Left hindlimb (tissue), 1 donor: ENCODE measurements around the gene GGACT.
"Not testable (repeated sequence)": the region's sequence is repeated elsewhere in the genome, so short reads cannot be mapped to it uniquely, and the experiment has no call there.

Source experiments
- DNase-seq: peaks from one replicate; pipeline ENCODE4 v3.0.0-alpha.2; 2018

GGACT gene

DNA sequence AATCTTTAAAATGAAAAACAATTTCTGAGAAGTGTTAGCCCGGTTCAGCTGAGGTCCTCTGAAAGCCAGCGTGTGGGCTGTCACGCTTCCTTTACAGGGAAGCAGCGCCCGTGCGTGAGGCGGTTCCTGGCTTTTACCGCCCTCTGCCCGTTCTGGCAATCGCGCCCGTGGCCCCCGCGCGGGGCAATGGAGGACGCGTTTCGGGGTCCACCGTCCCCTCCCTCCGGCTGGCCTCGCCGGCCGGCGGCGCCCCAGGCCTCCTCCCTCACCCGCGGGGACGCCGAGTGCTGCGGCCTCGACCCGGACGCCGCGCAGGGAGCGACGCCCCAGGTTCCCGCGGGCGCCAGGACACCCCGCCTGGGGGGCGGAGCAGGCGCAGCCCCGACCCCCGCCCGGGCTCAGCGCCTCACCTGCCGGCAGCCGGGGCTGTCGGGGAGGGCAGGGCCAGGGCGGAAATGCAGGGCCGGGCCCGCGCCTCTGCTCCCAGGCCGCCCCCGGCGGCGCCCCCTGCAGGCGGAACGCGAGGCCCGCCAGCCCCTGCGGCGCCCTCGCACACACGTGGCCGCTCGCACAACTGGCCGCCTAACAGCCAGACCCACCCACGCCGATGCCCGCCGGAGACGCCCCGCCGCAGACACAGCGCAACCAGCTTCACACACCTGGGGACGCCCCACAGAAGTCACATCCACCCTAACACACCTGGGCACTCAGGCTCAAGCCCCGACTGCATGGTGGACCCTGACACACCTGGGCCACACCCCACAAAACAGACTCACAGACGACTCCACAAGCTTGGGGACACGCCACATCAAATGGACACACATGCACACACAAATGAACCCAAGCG lies at the start of gene GGACT:
Gene GGACT, minus strand, starts transcription at position 459 of the 847 bp plus-strand sequence. CDS start 56,198 bp downstream, outside the sequence.
- DNase-seq, result peak; percentile 77

DNA sequence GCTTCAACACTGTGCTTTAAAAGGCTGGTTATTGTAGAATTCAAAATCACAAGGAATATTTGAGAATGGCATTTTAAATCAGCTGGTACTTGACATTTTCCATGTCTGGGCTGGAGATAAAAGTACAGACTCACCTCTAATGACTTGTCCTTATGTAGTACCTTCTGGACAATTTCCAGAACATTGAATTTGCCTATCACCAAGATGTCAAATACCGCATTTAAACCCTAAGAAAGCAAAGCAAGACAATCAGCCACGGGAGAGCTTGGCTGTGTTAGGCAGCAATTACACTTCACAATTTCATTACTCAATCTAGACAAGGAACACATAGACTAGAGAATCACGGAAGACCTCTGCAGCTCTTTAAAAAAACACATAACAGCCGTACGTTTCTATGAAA lies 49.2 kb upstream of the GGACT start:
- no peak for DNase-seq

DNA sequence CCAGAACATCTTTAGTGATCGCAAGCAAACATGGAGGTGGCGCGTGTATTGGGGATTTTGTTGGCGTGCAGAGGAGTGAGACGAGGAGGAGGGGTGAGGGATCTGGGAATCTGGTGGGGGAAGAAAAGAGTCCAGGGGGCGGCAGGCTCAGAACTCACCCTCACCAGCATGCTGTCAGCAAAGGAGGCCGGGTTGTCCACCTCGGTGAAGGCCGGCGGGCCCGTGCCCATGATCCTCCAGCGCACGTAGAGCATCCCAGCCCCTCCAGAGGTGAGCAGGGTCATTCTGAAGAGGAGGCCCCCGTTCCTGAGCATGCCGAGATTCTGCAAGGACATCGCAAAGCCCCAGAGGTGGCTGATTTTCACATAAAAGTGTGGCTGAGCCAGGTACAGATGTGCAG lies 48.8 kb upstream of the GGACT start:
- DNase-seq, result no peak

- DNase-seq, result no peak
Measured at GRCh38 chr13:100636441-100636840, 47.9 kb upstream of the GGACT start.

DNA sequence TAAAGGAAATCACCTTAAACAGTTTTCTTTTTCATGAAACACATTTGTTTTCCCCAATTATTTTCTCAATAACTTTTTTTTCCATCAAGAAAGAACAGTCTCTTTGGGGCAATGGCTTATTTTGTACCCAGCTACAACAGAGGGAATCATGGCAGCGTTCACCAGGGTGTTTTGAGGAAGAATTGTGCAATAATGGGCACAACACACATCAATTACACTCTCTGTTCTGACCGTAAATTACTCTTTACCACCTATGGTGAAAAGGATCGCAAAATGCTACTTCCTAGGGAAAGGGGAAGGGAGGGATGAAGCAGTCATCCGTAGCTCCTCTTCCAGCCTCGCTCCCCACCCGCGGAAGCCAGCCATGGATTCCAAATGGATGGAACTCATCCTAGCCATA lies 47.4 kb upstream of the GGACT start:
- DNase-seq, result no peak

GRCh38 chr13:100634696-100635095 lies 46.1 kb upstream of the GGACT start:
- no peak for DNase-seq

GRCh38 chr13:100633461-100633860 lies 44.9 kb upstream of the GGACT start:
- no peak for DNase-seq

GRCh38 chr13:100630555-100630954 lies 42.0 kb upstream of the GGACT start:
- DNase-seq, result no peak

DNA sequence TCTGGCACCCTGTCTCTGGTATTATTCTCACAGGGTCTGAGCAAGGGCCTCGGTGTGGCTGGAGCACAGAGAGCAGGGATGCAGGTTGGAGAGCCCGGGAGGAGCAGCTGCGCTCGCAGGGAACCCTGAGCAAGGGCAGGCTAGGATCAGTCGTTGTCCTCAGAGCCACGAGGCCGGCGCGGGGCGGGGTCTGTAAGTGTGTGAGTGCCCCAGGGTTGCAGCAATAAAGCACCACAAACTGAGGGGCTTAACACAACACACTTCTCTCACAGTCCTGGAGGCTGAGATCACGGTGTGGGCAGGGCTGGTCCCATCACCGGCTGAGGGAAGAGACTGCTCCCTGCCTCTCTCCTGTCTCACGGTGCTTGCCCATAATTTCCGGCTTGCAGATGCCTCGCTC lies 38.5 kb upstream of the GGACT start:
- DNase-seq, result no peak

- DNase-seq, result no peak
Measured at GRCh38 chr13:100625447-100625846, 36.9 kb upstream of the GGACT start.

GRCh38 chr13:100620792-100621191 lies 32.2 kb upstream of the GGACT start:
- no peak for DNase-seq

DNA sequence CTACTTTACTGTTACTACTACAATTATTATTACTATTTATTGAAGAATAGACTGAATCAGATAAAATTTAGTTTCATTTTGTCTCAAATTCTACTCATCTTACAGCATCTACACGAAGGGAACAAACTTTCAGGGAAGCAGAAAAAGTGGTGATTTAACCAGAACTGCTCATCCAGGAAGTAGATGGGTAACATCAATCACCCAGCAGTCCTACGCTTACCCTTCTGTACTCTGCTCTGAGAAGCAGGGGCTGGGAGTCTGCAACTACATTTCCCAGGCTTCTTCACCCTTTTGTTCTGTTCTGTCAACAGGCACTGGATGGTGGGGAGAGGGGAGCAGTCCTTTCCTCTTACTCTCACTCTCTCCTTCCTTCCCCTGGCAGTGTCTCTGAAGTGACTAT lies 31.4 kb upstream of the GGACT start:
- DNase-seq, result no peak

- DNase-seq, result not testable (repeated sequence)
Measured at GRCh38 chr13:100618897-100619296, 30.3 kb upstream of the GGACT start.

GRCh38 chr13:100613031-100613430 lies 24.4 kb upstream of the GGACT start:
- DNase-seq, result no peak

GRCh38 chr13:100611678-100612492 lies 23.3 kb upstream of the GGACT start:
- DNase-seq, result peak; percentile 42

DNA sequence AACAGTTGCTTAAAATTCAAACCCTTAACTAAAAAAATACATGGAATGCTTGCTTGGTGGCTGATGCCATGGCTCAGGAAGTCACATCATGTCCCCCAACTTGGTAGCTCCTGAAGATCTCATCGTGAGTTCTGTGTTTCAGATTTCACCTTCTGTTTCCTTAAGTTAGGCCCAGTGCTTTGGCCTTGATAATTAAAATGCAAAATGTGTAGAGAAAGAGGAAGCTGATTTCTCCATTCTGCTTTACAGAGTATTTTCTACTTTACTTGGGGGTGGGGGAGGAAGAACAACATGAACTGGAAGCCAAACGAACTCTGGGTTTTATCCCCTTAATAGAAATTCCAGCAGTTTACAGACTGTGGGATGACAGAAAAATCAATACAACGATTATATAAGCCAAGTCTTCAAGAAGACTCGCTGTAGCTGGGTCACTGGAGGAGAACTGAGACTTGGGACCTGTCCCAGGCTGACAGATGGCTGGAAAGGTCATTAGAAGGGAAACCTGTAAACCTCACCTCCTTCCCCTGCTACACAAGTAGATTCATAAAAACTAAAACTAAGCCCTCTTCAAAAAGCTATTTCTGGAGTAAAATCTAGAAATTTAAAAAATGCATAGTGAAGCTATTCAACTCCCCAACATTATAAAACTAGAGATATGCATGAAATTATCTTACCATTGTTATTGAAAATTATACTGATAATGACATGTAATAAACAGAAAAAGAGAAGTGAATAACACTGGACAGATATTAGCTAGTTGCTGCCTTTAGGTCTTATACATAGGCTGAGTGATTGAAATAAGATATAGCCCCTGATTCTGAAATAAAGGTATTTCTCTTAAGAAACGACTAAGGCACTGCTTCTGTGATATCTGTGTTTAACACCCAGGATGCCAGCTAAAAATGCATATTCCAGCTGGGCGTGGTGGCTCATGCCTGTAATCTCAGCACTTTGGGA lies 22.1 kb upstream of the GGACT start:
- no peak for DNase-seq

GRCh38 chr13:100608906-100609305 lies 20.3 kb upstream of the GGACT start:
- DNase-seq, result no peak

DNA sequence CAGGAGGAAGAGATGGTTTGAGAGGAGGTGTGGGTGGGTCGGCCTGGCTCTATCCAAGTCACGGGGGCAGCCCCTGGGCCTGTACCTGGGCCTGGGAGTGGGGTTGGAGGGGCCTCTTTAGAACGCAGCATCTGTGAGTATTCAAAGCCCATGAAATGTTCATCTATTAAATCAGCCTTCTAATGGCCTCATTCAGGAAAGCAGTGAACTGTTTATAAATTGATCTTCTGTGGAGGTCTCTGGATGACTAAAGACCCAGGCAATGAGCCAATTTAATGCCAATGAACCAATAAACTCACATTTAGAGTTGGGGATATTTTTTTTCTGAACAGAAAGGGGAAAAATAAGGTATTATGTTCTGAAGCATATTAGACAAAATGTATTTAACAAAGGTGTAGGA lies 19.9 kb upstream of the GGACT start:
- DNase-seq, result no peak

- DNase-seq, result no peak
Measured at GRCh38 chr13:100604918-100605710, 16.5 kb upstream of the GGACT start.

DNA sequence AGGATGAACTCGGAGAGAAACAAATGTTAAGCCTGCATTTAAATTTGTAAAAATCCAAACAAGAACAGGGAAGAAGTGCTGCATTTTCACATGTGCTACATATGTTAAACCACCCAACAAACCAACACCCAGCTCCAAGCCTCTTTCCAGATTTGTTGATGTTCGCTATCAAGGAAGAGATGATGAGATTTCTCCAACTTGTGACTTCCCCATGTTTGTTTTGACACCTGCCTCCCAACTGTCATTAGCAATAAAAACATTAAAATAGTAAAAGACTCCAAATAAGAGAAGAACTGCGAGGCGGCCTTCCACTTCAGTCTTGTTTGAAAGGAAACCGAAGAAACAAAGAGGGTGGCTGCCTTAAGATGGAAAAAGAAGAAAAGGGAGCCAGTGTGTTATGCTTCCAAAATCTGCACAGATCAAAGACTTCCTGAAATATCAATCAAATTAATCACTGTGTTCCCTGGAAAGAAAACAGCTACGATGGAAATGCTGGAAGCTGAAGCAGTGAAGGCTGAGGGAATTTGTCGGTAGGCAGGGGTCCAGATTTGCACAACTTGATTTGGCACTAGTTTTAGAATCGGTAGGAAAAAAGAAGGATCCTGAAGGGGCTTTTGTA lies 14.0 kb upstream of the GGACT start:
- DNase-seq, result no peak

DNA sequence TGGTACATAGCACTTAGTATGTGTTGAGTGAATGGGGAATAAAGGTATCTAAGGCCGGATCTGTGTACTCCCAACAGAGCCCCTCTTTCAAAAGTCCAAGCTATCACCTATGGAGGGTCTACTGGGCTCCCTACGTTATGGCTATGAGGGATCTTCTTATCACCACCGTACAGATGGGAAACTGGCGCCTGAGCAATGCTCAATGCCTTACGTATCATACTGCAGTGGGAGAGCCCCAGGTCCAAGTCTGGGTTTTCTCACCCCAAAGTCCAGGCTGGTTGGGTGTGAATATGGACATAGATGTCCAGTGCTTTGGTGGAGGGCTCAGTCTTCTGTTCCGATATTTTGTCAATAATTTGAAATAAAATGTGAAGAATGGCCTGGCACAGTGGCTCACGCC lies 13.1 kb upstream of the GGACT start:
- no peak for DNase-seq

DNA sequence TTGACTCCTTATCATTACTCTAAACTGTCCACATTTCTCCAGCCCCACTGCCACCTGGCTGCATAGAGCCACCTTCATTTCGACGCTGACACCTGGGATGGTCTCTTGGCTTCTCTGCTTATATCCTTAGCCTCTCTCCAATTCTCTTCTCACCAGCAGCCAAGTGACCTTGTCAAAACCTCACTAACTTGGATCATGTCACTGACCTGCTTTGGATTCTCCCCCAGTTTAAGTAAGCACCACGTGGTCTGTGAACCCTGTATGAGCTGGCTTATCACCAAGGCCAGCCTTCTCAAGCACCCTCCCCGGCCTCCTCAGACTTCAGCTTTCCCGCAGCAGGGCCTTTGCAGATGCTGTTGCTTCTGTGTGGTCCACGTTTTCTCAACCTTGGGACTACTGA lies 12.3 kb upstream of the GGACT start:
- no peak for DNase-seq
